ENCODE results near the gene SLC25A21.

- TF ChIP-seq REST (IDR thresholded peaks at IDR 0.05; ENCODE audit: insufficient read depth in 1 of 2, low read depth in 2 of 2, low read length in 1 of 2) (no peak), POLR2AphosphoS5 (IDR thresholded peaks at IDR 0.05; ENCODE audit: low read depth, low read length) (no peak), CTCF (IDR thresholded peaks at IDR 0.05) (no peak), TCF7L2 (IDR thresholded peaks at IDR 0.05; ENCODE audit: low read depth, low read length) (no peak), SIN3A (IDR thresholded peaks at IDR 0.05; ENCODE audit: borderline replicate concordance, insufficient read depth, low read depth, low read length) (no peak)
These were observed 233.7 kb downstream of the SLC25A21 start for GRCh38 chr14:36938678-36939077.
